Ishikawa (cell line): Measurements from ENCODE around the gene TACC2.

Experiments used
- CEBPB ChIP-seq: IDR thresholded peaks from 2 replicates; pipeline ENCODE4 v1.6.1; 2012
- CREB1 ChIP-seq: IDR thresholded peaks from 2 replicates; pipeline ENCODE4 v1.6.1; 2012; ENCODE audit warnings: low read depth
- EGR1 ChIP-seq: IDR thresholded peaks from 2 replicates; pipeline ENCODE4 v1.6.1; 2012
- EP300 ChIP-seq: IDR thresholded peaks from 2 replicates; pipeline ENCODE4 v1.6.1; 2012; ENCODE audit warnings: borderline replicate concordance
- FOXM1 ChIP-seq: IDR thresholded peaks from 2 replicates; pipeline ENCODE4 v1.6.1; 2012; ENCODE audit warnings: low read depth, borderline replicate concordance
- NFIC ChIP-seq: IDR thresholded peaks from 2 replicates; pipeline ENCODE4 v1.6.1; 2012
- RAD21 ChIP-seq: IDR thresholded peaks from 2 replicates; pipeline ENCODE4 v1.6.1; 2012; ENCODE audit warnings: low read depth
- REST ChIP-seq: IDR thresholded peaks from 2 replicates; pipeline ENCODE4 v1.6.1; 2012; ENCODE audit warnings: low read depth, mild to moderate bottlenecking
- TAF1 ChIP-seq: IDR thresholded peaks from 2 replicates; pipeline ENCODE4 v1.6.1; 2012; ENCODE audit warnings: low read depth, mild to moderate bottlenecking
- TCF12 ChIP-seq: IDR thresholded peaks from 2 replicates; pipeline ENCODE4 v1.6.1; 2012; ENCODE audit warnings: low read depth
- TEAD4 ChIP-seq: IDR thresholded peaks from 2 replicates; pipeline ENCODE4 v1.6.1; 2012
- USF1 ChIP-seq: IDR thresholded peaks from 2 replicates; pipeline ENCODE4 v1.6.1; 2012
- YY1 ChIP-seq: IDR thresholded peaks from 2 replicates; pipeline ENCODE4 v1.6.1; 2012; ENCODE audit warnings: low read depth
- ZBTB7A ChIP-seq: IDR thresholded peaks from 2 replicates; pipeline ENCODE4 v1.6.1; 2012; ENCODE audit warnings: low read depth
- TF ChIP-seq, protein P1 (sequence below): IDR thresholded peaks from 2 replicates; pipeline ENCODE4 v1.6.1; 2012

The TACC2 gene

DNA sequence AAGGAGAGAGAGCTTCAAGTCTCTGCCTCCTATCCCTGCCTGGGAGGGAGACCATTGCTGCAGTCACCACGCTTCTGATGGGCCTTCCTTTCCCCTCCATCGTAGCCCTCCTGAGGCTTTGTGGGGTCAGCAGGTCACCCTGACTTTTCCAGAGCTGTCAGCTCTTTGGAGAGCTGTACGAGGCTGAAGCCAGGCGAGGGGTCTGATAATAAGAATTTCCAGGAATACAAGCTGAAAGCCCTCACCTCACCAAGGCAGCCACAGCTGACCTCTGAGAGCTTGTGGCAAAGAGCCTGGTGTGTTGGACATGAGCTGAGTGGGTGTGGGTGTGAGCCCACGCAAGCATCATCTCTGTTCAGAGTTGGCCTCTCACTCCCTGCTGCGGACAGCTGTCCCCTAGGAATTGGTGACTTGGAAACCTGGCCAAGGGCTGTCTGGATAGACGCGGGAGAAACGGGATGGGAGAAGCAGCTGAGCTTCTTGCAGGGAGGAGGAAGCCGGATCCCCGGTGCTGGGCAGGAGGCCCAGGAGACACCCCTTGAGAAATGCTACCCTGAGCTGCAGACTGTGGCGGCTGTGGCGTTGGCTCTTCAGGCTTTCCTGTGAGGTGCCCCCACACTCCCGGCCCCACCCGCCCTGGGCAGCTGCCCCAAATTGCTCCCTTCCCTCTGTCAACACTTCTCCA, 160.1 kb downstream of the TACC2 start:
- TF ChIP-seq, protein P1, sequence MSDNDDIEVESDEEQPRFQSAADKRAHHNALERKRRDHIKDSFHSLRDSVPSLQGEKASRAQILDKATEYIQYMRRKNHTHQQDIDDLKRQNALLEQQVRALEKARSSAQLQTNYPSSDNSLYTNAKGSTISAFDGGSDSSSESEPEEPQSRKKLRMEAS, result no peak
- TF ChIP-seq EP300 (no peak), TAF1 (no peak), USF1 (no peak)

- TF ChIP-seq NFIC, result no peak
Observed at GRCh38 chr10:122149561-122150505, 160.9 kb downstream of the TACC2 start.

DNA sequence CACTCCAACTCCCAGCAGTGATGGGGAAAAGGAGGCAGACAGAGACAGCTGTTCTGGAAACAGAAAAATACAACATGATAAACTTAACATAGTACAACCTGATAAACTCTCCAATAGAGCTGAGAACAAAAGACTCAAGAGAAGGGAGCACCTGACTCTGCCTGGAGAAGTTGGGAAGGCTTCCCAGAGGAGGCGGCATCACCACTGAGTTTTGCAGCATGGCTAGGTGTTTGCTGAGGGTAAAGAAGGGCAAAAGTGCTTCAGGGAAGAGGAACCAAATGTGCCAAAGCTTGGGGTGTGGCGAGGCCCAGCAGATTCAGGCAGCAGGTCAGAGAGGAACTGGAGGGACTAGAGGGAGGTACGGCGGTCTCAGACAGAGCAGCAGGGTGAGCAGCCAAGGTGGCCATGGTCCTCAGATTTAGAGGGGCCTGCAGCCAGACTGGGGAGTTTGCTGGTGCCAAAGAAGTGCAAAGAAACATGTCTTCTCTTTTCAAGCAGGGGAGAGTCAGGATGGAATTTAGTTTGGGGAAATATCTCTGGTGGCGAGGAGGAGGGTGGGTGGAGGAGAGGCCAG, 162.2 kb downstream of the TACC2 start:
- TF ChIP-seq TCF12, result no peak
- TF ChIP-seq NFIC, result no peak
- no peak for TF ChIP-seq EGR1
- no peak for TF ChIP-seq USF1
- no peak for TF ChIP-seq CREB1
- TF ChIP-seq, protein P1, result no peak
- no peak for TF ChIP-seq FOXM1
- no peak for TF ChIP-seq RAD21
- no peak for TF ChIP-seq TAF1
- TF ChIP-seq ZBTB7A, result no peak
- TF ChIP-seq EP300, result no peak
- TF ChIP-seq REST, result no peak
- TF ChIP-seq TEAD4, result no peak
- TF ChIP-seq YY1, result no peak
- TF ChIP-seq CEBPB, result no peak

GRCh38 chr10:122152544-122152943, 163.6 kb downstream of the TACC2 start:
- no peak for TF ChIP-seq ZBTB7A
- no peak for TF ChIP-seq NFIC
- no peak for TF ChIP-seq TCF12
- no peak for TF ChIP-seq FOXM1
- TF ChIP-seq EP300, result no peak
- TF ChIP-seq CREB1, result no peak
- no peak for TF ChIP-seq USF1
- TF ChIP-seq CEBPB, result no peak
- no peak for TF ChIP-seq RAD21
- TF ChIP-seq REST, result no peak
- TF ChIP-seq, protein P1, result no peak
- no peak for TF ChIP-seq YY1
- TF ChIP-seq TAF1, result no peak
- no peak for TF ChIP-seq TEAD4
- no peak for TF ChIP-seq EGR1

GRCh38 chr10:122154031-122154544, 165.1 kb downstream of the TACC2 start:
- no peak for TF ChIP-seq EP300
- no peak for TF ChIP-seq TEAD4
